GM18498 (cell line): ENCODE measurements around the gene EEFSEC.

ENCODE experiments used
- ATAC-seq: cut with Tn5 transposase; IDR thresholded peaks from one replicate; pipeline ENCODE4 v1.9.1; 2021; ENCODE audit warnings: mild to moderate bottlenecking, moderate library complexity; ENCODE audit not compliant: unreplicated experiment

The EEFSEC gene

DNA sequence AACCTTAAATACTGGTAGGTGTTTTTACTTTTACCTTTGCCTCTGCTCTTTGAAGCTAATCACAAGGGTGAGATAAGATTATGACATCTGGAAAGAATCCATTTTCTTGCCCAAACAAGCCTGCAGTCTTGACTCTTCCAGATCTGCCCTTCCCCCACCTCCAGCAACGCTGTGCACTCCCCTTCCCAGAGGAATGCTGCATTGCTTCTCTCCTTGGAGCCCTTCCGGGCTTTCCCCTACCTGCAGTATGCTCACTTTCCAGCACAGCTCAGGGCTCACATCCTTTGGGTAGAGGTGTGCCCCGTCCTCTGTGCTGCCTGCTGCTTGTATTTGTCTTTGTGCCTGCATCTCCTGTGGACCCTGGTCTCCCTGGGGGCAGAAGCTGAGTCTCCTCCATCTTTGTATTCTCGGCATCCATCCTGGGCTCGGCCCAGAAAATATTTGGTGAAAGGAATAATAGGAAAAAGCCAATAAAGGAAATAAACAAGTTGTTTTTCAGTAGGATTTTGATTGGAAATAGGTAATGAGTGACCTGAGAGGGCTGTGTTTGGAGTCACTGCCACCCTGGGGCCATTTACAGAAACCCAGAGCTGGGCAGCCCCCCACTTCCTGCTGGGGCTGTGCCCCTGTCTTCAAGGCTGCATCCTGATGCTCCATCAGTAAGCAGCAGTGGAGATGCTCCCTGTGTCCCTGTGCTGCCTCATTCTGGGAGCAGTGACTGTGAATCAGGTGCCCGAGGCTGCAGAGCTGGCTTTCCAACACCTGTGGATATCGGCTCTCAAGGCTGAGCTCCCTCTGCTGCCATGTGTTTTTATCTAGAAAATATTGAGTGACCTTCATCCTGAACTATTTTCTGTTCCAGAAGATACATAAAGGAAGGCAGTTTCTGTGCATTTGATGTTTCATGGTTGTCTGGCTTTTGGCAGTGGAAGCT, 117.5 kb downstream of the EEFSEC start:
- no peak for ATAC-seq

DNA sequence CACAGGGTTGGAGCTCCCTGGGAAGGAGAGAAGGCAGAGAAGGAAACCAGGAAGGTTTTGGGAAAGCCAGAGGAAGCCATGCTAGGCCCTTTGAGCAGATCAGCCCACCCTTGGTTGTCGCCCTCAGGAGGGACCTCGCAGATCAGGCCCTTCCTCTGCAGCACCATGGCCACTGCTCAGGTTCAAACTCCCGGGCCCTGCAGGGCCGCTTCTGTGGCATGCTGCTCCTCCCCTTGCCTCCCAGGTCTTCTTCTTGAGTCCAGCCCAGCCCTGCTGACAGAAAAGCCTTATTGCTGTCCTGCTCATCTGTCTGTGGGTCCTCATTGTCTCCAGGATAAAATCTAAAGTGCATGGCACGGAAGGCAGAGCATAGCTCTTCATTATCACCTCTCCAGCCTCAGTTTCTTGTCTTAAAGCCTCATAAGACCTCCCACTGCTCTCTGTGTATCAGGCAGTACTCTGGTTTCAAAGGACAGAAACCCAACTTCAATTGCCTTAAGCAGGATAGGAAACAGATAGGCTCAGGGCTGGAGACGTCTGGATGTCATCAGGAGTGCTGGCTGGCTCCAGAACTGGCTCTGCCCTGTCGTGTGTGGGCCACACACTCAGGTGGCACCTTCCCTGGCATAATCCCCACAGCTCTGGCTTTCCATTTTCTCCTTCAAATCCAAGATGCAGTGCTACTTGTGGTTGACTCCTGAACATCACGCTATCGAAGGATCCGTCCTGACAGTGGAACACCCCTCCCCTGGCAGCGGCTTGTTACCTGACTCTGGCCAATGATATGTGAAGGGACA, 118.5 kb downstream of the EEFSEC start:
- ATAC-seq, result no peak

DNA sequence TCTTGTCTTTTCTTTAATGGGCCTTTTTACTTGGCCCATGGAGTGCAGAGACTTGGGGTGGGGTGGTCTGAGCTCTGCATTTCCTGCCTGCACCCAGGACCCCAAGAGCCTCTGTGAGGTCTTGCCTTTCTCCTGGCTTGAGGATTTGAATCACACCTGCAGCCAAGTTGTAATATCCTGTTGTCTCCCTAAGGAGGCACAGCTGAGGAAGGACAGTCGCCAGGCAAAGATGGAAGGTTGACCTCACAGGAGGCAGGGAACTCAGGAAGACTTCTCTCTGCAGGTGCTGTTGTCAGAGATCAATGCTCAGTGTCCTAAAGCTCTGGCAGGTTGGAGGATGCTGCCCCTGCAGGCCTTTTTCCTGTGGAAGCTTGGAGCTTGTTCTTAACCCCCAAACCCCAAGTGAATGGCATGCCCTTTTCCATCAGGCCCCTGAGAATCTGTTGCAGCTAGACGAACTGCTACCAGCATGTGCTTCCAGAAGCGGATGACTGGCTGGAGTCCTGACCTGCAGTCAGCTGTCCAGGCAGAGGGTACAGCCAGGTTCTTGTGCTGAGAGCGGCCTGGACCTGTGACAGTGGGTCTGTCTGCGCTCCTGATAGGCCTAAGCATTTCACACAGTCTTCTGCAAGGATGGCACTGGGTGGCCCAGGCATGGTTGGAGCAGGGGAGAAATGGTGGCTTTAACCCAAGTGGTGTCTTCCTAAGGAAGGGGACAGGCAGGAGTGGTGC, 120.0 kb downstream of the EEFSEC start:
- no peak for ATAC-seq

DNA sequence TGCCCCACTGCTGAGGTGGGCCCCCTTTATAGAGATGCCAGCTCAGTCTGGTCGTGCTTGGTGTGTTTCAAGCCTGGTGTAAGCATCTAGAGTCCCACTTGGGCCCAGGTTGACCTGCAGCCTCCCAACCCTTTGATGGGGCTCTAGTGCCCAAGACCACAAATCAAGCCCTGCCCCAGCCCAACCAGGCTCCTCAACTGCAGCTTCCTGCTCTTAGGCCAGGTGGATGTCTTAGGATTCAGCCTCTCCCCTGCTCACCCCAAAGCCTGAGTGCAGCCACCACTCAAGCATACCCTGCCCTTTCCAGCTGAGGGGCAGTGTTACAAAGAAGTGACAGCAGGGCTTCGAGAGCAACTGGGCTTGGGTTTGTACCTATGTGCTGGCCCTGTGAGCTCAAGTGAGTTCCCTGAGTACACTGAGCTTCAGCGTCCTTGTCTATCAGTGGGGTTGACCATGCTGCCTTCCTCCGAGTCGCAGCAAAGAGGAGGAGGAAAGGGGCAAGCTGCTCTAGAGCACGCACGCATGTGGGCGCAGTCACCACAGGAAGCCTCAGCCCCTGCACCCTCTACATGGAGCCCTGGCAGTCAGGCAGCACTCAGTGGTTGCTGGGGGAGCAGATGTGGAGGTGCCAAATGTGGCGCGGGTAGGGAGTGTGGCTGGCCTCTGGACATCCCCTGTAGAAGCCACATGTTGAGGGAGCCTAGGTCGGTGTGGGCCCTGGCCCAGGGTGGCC, 120.7 kb downstream of the EEFSEC start:
- no peak for ATAC-seq

DNA sequence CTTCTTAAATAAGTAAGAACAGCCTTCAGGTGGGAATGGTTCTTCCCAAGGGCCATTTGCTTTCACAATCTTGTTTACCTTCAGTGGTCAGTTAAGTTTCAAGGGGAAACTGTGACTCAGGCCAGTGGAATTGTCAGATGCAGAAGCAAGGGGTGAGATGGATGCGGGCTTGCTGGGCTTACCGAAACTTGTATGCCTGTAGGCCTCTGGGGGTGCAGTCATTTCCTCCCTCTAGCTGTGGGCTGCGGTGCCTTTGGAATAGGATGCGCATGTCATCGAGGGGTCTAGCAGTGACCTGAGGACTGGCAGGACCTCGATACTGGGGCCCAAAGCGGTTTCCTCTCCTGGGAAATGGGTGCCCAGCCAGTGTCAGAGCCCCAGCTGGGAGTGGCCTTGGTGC, 121.6 kb downstream of the EEFSEC start:
- ATAC-seq, result no peak

DNA sequence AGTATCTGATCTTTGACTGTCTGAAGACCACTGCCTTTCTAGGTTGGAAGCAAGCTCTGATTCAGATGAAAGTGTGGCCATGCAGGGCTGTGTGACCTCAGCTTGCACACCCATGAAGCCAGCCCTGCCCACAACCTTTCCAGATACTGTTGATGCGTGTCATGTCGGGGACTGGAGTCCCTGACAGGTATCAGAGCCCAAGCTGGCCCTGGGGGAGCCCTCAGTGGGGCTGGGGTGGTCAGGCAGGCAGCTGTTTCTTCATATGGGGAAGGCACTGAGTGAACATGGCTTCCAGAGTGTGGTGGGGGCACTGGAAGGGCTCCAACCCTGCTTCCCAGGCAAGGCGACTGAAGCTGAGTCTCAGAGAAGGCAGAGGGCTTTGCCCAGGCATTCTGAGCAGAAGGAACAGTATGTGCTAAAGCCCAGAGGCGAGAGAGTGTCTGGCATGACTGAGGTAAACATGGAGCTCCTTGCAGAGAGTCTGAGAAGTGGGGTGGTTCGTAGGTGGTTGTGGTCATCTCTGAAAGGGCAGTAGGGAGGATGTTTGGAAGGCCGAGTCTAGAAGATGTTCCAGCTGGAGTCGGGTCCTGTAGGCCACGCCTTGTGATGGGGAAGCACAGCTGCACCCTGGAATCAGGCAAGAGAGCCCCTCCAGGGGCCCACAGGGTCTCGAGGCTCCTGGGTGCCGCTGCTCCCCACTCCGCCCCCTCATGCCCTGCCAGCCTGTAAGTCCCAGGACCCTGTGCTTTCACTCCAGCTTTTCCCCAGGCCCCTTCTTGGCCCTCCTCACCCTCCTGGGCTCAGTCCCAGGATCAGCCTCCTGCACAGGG, 122.2 kb downstream of the EEFSEC start:
- ATAC-seq, result no peak

DNA sequence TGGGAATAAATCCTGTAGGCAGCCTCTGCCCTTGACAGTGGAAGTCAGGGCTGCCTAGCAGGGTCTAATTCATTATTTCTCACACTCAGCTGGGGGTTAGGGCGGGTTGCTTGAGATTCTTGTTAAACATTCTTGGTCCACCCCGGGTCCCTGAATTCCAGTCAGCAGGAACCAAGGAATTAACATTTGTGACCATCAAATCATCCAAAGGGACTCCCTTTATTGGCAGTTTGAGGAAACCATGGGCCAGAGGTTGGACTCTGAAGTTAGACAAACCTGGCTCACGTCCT, 122.8 kb downstream of the EEFSEC start:
- no peak for ATAC-seq

DNA sequence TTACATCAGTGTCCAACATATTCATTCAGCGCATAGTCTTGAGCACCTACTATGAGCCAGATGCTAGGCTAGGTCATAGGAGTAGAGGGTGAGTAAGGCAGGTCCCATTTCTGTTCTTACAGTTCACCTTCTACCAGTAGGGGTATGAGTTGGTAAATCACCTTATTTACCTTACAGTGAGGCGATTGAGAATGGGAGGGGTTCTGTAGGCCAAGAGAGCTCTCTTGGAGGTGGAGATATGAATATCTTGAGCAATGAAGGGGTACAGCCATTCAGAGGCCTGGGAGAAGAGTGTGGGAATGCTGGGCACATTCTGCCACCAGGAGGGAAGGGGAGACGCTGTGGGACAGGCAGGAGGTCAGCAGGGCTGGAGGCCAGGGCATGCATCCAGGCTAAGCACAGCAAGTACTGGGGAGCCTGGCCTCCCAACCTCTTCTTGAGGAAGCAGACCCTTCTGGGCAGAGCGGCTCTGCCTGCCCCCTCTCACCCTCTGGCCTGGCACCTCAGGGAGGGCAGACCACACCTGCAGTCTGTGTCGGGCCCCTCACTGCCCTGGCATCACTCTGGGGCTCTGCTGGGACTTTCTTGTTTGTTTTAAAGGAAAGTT, 123.4 kb downstream of the EEFSEC start:
- ATAC-seq, result no peak

DNA sequence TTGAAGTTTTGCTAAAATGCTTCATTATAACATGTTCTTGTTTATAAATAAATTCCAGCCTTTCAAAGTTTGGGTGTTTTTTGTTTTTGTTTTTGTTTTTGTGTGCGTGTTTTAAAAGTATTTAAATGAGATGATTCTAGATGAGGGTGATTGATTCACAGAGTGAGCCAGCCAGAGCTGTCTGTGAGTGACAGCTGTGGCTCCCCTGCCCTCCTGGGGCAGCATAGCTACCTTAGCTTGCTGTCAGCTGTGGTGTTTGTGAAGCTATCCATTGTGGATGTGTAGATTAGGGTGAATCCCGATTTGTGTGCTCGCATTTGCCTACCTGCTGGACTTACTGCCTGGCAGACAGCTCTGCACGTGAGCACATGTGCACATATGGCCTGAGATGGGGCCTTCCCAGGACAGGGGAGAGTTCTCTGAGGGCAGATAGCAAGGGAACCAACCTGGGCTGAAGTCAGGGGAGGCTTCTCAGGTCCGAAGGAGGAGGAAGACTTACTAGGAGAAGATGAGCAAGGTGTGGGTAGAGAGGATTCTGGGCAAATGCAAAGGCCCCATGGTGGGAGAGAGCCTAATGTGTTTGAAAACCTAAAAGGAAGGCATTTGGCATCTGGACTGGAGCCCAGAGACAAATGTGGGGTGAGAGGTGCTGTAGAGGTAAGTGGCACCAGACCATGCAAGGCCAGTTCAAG, 124.2 kb downstream of the EEFSEC start:
- ATAC-seq, result no peak

DNA sequence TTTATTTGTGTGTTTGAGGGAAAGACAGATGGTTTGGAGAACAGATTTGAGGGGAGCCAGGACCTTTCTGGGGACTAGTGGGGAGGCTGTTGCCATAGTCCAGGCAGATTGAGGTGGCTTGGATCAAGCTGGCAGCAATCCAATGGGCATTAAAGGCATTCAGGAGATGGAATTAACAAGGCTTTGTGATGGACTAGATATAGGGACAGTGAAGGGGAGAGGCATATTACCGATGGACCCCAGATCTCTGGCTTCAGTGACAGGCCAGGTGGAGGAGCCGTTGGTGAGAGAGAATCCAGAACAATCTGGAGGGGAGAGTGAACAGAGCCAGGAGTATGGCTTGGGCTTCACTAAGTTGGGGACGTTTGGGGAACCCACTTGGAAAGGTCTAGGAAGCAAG, 124.8 kb downstream of the EEFSEC start:
- no peak for ATAC-seq

DNA sequence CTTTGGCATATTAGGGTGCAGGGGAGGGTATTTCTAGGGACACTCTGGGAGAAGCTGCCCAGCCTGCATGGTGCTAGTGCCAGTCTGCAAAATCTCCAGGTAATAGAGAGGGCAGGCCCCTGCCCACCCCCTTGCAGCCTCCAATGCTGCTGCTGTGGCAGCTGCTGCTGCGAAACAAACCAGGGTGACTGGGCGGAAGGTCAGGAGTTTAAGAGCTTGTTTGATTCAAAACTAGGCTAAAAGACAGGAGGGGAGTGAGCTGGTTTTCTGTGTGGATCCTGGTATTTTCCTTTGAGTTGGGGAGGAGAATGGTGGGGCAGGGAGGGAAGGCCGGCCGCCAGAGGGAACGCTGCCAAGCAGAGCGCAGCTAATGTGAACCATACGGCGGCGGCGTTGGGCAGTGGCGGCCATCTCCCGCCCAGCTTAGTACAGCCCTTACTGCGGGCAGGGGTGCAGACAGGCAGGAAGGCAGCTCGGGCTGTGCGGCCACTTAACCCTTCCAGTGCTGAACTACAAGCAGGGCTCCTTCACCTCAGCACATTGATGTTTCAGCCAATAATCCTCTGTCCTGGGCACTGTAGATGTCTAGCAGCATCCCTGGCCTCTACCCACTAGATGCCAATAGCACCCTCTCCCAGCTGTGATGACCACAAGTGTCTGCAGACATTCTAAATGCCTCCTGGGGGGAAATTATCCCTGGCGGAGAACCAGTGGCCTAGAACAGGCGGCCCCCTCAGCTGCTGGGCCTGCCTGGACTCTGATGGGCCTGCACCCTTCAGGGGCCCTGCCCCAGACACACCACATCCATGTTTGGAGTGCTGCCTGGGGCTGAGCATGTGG, 125.7 kb downstream of the EEFSEC start:
- ATAC-seq, result no peak

DNA sequence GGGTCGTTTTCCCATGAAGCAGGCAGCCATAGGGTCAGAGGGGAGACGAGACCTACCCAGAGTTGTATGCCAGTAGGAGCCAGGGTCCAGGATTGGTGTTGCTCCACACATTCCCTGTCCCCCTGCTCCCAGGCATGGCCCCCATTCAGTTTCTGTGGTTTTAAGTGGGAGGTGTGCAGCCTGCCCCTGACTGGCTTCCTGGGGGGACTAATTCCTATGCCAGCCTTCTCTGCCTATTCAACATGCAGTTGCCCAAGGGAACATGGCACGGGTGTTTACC, 126.3 kb downstream of the EEFSEC start:
- ATAC-seq, result no peak

DNA sequence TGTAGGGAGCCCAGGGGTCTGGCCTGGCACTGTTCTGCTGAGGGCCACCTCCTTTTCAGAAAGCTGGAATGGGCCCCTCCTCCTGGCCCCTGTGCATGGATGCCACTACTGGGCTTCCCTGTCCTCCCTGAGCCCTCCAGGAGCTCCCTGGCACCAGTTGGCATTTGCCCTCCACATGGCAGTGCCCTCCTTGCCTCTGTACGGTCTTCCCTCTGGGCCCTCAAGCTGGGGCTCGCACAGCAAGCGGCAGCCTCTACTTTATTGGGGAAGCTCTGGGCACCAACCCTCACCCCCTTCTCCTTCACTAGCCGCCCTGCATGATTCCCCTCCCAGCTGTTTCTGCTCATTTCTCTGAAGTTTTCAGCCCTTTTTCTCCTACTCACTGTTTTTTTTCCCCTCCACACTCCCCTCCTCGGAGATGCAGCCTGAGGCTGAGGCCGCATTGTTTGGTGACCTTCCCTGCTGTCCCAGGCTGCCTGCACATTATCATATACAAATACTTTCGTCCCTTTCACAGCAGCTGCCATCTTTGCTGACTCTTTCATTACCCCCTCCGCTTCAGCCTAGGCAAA, 127.3 kb downstream of the EEFSEC start:
- ATAC-seq, result no peak

DNA sequence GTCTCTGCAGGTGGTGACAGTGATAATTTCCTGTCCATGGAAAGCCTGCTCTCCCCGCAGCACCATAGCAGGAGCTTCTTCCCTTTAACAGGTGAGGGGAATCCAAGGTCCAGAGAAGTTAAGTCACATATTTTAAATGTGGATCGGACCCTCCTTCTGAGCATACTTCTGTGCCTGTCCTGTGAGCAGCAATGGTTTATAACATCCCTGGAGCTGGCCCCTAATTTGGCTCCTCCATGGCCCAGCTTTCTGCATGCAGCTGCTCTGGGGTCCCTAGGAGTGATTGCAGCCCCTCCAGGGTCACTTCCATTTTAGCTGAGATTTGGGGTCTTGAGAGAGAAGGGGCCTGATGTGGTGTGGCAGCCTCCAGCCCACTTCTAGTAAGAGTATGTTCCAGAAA, 127.8 kb downstream of the EEFSEC start:
- no peak for ATAC-seq

DNA sequence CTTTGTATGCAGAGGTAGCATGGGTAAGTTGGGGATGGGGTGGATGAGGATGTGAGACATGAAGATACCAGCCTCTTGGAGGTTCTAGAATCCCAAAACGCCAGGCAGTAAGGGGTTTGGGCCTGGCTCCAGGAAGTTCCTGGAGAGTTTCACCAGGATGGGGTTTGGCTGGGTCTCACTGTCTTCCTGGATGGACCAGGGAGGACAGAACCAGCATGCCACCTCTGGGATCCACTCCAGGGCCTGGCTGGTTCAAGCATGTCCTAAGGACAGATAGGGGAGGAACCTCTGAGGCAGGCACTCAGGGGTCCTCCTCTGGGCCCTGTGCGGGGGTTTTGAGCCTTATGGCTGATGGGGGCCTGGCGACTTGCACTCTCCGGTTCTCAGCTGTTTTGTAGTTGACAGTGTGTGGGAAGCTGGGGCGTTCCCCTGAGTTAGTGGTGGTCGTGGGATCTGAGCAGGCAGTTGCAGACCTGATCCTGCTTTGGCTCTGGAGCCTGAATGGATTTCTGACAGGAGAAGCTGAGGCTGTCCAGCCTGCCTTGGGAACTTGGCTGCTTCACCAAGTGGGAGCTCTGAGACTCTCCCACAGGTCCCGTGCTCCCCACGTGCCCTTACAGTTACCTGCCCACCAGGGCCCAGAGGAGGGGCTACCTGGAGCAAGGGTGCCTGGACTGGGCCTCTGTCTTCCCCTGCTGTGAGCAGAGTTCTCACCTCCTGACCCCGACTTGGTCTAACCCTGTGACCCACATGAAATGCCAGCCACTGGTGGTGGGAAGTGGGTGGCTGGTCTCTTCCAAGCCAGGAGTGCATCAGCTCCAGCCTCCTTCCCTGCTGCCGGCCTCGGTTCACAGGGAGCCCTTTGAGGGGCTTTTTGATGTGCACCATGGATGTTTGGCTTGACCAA, 128.4 kb downstream of the EEFSEC start:
- ATAC-seq, result no peak

DNA sequence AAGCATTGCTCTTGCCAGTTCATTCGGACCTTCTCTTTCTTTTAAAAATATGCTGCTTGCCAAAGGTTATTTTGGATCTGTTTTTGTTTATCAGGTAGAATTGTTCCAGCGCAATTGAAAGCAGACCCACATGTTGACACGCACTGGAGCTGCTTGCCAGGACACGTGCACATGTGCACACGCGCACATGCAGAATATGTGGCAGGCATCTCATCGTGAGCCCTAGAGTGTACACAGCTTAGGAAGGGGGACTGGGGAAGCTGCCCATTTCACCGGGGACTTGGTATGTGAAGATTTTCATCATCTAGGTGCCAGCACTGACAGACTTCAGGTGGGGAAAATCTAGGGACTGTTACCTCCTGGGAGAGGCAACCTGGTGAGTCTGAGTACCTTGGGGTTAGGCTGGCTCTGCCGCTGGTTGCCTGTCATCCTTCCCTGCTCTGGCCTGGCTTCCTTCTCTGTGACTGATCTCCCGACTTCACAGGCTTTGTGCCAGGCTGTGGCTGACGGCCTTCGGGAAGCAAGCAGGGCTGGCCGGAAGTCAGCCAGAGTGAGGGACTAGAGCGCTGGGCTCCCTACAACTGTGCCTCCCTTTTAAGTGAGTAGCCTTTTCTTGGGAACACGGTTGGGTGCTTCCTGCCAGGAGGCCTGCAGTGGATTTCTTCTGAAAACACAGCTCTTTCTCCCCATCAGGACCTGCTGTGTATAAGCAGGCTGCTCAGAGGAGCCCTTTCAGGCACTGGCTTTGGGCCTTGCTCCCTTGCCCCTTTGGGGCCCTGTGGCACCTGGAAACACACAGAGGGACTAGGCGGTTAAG, 129.3 kb downstream of the EEFSEC start:
- no peak for ATAC-seq
